SK-N-SH treated with all-trans-retinoic acid at 6 μM for 48 hours (cell line): ENCODE results near the gene ARID5B.
A peak's percentile ranks its signal among the peaks of the same experiment; 100 is the strongest.

Experiments used
- ATAC-seq: fragments of 200-7000 bp; cut with Tn5 transposase; 3 replicates; pipeline ENCODE4 v1.9.1; 2020; ENCODE audit warnings: mild to moderate bottlenecking, moderate library complexity
- ARNTL ChIP-seq: fragments of 450-650 bp; formaldehyde crosslinking; IDR thresholded peaks from 2 replicates; pipeline ENCODE4 v1.5.0; 2020; ENCODE audit warnings: low read depth, mild to moderate bottlenecking, moderate library complexity, borderline replicate concordance
- CREB5 ChIP-seq: fragments of 250-450 bp; sonication (Bioruptor Pico); IDR thresholded peaks from 2 replicates; pipeline ENCODE4 v1.5.1; 2020; ENCODE audit warnings: low read depth, mild to moderate bottlenecking, moderate library complexity
- CSDC2 ChIP-seq: fragments of 250-450 bp; sonication (Bioruptor Pico); IDR thresholded peaks from 2 replicates; pipeline ENCODE4 v1.5.0; 2020; ENCODE audit warnings: mild to moderate bottlenecking, moderate library complexity
- CSRNP3 ChIP-seq: fragments of 250-450 bp; sonication (Bioruptor Pico); IDR thresholded peaks from 2 replicates; pipeline ENCODE4 v1.5.1; 2021; ENCODE audit warnings: mild to moderate bottlenecking, moderate library complexity
- ESRRG ChIP-seq: fragments of 250-450 bp; sonication (Bioruptor Pico); IDR thresholded peaks from 2 replicates; pipeline ENCODE4 v1.6.1; 2021; ENCODE audit warnings: mild to moderate bottlenecking
- GLIS3 ChIP-seq: fragments of 250-450 bp; sonication (Bioruptor Pico); IDR thresholded peaks from 2 replicates; pipeline ENCODE4 v1.5.0; 2020; ENCODE audit warnings: mild to moderate bottlenecking, moderate library complexity
- ISL1 ChIP-seq: fragments of 250-450 bp; sonication (Bioruptor Pico); IDR thresholded peaks from 2 replicates; pipeline ENCODE4 v2.1.2; 2022; ENCODE audit warnings: mild to moderate bottlenecking, moderate library complexity
- OSR1 ChIP-seq: fragments of 250-450 bp; sonication (Bioruptor Pico); IDR thresholded peaks from 2 replicates; pipeline ENCODE4 v1.8.0; 2022; ENCODE audit warnings: moderate library complexity, mild to moderate bottlenecking, inconsistent platforms
- PATZ1 ChIP-seq: fragments of 250-450 bp; sonication (Bioruptor Pico); IDR thresholded peaks from 2 replicates; pipeline ENCODE4 v1.8.0; 2020; ENCODE audit warnings: mild to moderate bottlenecking, moderate library complexity, borderline replicate concordance
- POU6F1 ChIP-seq: fragments of 250-450 bp; sonication (Bioruptor Pico); IDR thresholded peaks from 2 replicates; pipeline ENCODE4 v1.8.0; 2021; ENCODE audit warnings: low read depth, mild to moderate bottlenecking, moderate library complexity, borderline replicate concordance
- PPARA ChIP-seq: fragments of 250-450 bp; sonication (Bioruptor Pico); IDR thresholded peaks from 2 replicates; pipeline ENCODE4 v1.5.0; 2020; ENCODE audit warnings: mild to moderate bottlenecking, borderline replicate concordance
- RARB ChIP-seq: fragments of 250-450 bp; sonication (Bioruptor Pico); IDR thresholded peaks from 2 replicates; pipeline ENCODE4 v1.8.0; 2021; ENCODE audit warnings: mild to moderate bottlenecking, moderate library complexity
- SNAI2 ChIP-seq: fragments of 250-450 bp; sonication (Bioruptor Pico); IDR thresholded peaks from 2 replicates; pipeline ENCODE4 v1.5.0; 2020; ENCODE audit warnings: mild to moderate bottlenecking, moderate library complexity
- TCF4 ChIP-seq: fragments of 250-450 bp; sonication (Bioruptor Pico); IDR thresholded peaks from 2 replicates; pipeline ENCODE4 v1.8.0; 2021; ENCODE audit warnings: mild to moderate bottlenecking, moderate library complexity, borderline replicate concordance
- TOX ChIP-seq: fragments of 250-450 bp; sonication (Bioruptor Pico); IDR thresholded peaks from 2 replicates; pipeline ENCODE4 v1.8.0; 2021; ENCODE audit warnings: mild to moderate bottlenecking, moderate library complexity, borderline replicate concordance
- TSHZ2 ChIP-seq: fragments of 250-450 bp; sonication (Bioruptor Pico); IDR thresholded peaks from 2 replicates; pipeline ENCODE4 v1.5.0; 2020; ENCODE audit warnings: mild to moderate bottlenecking, moderate library complexity
- ZC3H10 ChIP-seq: fragments of 250-450 bp; sonication (Bioruptor Pico); IDR thresholded peaks from 2 replicates; pipeline ENCODE4 v1.5.1; 2021; ENCODE audit warnings: mild to moderate bottlenecking, moderate library complexity
- ZFP3 ChIP-seq: fragments of 250-450 bp; sonication (Bioruptor Pico); IDR thresholded peaks from 2 replicates; pipeline ENCODE4 v1.5.0; 2020; ENCODE audit warnings: mild to moderate bottlenecking, moderate library complexity
- ZFP30 ChIP-seq: fragments of 450-650 bp; formaldehyde crosslinking; IDR thresholded peaks from 2 replicates; pipeline ENCODE4 v1.5.0; 2022; ENCODE audit warnings: mild to moderate bottlenecking, moderate library complexity
- ZNF70 ChIP-seq: fragments of 450-650 bp; formaldehyde crosslinking; IDR thresholded peaks from 2 replicates; pipeline ENCODE4 v1.5.0; 2020; ENCODE audit warnings: mild to moderate bottlenecking, moderate library complexity

Gene ARID5B

GRCh38 chr10:62008946-62009345 is 107.4 kb downstream of the ARID5B start:
- TF ChIP-seq CSDC2 (CRISPR knock-in tag): no peak
- no peak for TF ChIP-seq GLIS3 (CRISPR knock-in tag)
- TF ChIP-seq CSRNP3: no peak
- TF ChIP-seq CREB5: no peak
- TF ChIP-seq PATZ1 (CRISPR knock-in tag): no peak
- TF ChIP-seq ARNTL (CRISPR knock-in tag): no peak
- TF ChIP-seq ZC3H10 (CRISPR knock-in tag): no peak
- TF ChIP-seq TSHZ2: no peak
- peak; percentile 43; the same call in 1 of the 3 replicates for ATAC-seq

GRCh38 chr10:62010366-62010765 is 108.9 kb downstream of the ARID5B start:
- ATAC-seq: no peak

More at GRCh38 chr10:62010366-62010765, 108.9 kb downstream of the ARID5B start:
- no peak for TF ChIP-seq POU6F1 (CRISPR knock-in tag)
- no peak for TF ChIP-seq GLIS3 (CRISPR knock-in tag)
- no peak for TF ChIP-seq PATZ1 (CRISPR knock-in tag)
- TF ChIP-seq TCF4 (CRISPR knock-in tag): no peak
- TF ChIP-seq ZFP30 (CRISPR knock-in tag): no peak
- TF ChIP-seq ZNF70: no peak
- no peak for TF ChIP-seq ESRRG (CRISPR knock-in tag)
- no peak for TF ChIP-seq ISL1 (CRISPR knock-in tag)
- no peak for TF ChIP-seq SNAI2 (CRISPR knock-in tag)
- no peak for TF ChIP-seq ZFP3 (CRISPR knock-in tag)
- TF ChIP-seq TOX: no peak
- TF ChIP-seq CSRNP3: no peak
- no peak for TF ChIP-seq CSDC2 (CRISPR knock-in tag)
- no peak for TF ChIP-seq TSHZ2
- no peak for TF ChIP-seq RARB (CRISPR knock-in tag)
- TF ChIP-seq OSR1: no peak
- TF ChIP-seq ARNTL (CRISPR knock-in tag): no peak
- TF ChIP-seq PPARA: no peak
